GM21717 (cell line): Measurements from ENCODE around the gene RIOK2.
A peak's percentile ranks its signal among the peaks of the same experiment; 100 is the strongest.
"Not testable (repeated sequence)": the region's sequence is repeated elsewhere in the genome, so short reads cannot be mapped to it uniquely, and the experiment has no call there.

ENCODE experiments used
- ATAC-seq: cut with Tn5 transposase; IDR thresholded peaks from one replicate; pipeline ENCODE4 v1.9.1; 2021; ENCODE audit warnings: mild to moderate bottlenecking, moderate library complexity; ENCODE audit not compliant: unreplicated experiment

RIOK2 gene

DNA sequence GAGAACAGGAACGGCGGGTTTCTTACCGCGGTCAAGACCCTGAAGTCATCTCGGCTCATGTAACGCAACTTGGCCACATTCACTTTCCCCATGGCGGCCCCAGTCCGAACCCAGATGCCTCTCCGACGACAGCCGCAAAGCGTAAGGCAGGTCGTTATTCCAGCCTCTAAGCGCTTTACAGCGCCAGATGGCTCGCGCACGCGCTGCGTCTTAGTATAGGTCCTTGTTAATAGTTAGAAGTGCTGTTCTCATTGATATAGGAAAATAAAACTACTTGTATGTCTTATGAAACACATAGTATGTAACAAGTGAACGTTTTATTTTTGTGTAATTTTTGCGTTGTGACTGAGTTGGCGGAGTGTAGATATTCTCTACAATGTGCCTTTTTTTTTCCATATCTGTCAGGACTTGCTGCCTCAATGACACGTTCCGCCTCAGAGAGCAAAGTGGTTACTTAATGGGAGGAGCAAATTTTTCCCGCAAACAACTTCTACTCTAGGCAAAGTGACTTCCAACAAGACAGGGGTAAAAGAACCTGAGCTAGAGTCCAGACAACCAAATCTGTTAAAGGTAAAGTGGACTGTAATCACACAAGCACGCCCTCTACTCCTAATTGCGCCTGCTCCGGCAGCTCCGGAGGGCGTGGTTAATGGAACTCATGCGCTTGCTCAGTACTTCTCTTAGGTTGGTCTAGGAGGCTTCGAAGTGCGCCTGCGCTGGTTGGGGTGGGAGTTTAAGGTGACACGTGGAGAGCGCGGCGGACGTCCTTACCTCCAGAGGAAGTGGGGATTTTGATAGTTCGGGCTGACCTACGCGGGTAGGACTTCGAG lies at the start of gene RIOK2:
RIOK2 (minus strand) TSS at position 148 of the 830 bp plus-strand sequence; CDS start at position 92, 56 bp downstream.
- ATAC-seq = peak; percentile 91

DNA sequence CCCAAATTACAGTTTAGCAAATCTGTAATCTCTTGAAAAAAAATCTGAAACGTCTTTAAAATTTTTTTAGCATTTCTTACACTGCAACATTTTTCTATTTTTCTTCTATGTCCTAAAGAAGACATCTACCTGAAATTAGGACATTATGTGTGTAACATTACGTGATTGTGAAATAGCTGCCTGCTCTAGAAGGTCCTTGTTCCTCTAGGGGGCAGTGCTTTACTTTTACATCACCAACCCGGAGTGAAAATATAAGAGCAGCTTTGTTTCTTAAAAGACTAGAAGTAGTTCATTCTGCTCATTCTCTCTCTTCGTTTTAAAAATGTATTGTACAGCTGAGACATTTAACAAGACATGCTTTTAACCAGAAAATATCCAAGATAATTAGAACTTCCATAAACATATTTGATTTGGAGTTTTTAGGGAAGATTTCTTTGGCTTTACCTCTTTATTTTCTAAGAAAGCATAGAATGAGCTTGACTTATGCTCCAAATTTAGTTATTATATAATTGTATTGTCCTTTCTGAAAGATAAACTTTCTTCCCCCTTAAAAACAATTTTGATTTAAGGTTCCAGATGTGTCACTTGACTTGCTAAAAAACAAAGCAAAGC lies 48.1 kb upstream of the RIOK2 start:
- peak; percentile 98 for ATAC-seq

DNA sequence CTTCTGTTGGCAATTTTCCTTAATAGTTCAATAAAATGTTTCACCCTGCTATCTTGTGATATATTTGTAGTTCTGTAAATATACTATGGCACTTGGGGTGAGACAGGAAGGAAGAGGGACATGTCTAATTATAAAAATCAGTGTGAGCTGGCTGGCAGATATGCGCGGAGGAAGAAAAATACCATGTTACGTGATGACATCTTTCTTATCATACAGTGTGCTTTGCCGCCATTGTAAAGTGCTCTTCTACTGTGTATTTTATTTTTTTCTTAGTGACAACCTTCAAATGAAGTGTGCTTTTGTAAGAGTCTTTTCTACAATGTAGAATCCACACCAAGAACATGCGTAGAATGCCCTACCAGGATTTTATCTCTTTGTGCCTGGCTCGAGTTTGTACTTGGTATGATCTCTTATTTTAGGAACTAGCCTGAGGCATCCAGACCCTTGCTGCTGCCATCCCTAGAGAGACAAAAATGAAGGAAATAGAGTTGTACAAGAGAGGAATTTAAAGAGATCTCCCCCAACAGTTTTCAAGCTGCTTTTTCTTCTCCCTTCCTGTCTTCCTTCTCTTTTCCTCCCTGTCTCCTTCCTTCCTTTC lies 46.7 kb upstream of the RIOK2 start:
- ATAC-seq = no peak

GRCh38 chr5:97229196-97229595 lies 46.1 kb upstream of the RIOK2 start:
- no peak for ATAC-seq

DNA sequence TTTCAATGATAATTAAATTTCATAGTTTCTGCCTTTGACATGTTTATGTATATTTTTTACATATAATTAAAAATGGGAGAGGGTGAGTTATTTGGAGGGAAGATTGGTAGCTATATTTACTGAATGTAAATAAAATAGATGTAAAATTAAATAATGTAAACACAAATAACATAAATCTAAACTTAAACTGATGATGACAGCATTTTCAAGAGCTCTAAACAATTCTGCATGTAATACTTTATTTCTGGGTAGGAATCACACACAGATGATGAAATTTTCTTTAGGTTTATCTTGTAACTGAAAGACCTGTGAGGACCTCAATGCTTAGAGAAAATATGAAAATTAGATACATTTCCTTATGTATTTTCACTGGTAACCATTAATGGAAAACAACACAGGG lies 42.2 kb upstream of the RIOK2 start:
- ATAC-seq = no peak

DNA sequence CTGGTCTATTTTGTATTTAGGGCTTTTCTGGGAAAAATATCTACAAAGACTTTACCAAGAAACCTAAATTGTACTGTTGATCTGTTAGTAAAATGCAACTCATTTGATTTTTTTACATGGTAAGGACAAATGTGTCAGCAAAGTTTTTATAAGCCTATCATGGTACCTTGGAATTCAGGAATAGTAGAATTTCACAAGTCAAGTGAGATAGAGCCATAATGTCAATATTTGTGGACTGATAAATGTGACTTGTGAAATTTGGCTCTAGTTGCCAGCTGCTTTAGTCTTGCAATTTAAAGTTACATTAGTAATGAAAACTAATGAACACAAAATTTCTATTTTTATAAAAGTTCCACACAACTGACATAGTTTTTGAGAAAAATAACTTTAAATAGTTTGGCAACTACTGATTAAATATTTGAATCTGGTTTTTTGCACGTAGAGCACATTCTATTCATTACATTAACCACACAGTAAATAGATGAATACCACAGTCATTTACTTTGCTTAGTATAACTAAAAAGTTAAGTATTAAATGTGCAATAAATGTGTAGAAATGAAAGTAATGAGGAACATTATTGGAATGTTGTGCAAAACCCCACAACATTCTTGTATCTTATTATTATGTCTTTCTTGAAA lies 41.2 kb upstream of the RIOK2 start:
- ATAC-seq = no peak

- no peak for ATAC-seq
These were observed 40.5 kb upstream of the RIOK2 start for GRCh38 chr5:97223596-97223995.

- ATAC-seq = no peak
These were observed 26.3 kb upstream of the RIOK2 start for GRCh38 chr5:97209343-97209742.

DNA sequence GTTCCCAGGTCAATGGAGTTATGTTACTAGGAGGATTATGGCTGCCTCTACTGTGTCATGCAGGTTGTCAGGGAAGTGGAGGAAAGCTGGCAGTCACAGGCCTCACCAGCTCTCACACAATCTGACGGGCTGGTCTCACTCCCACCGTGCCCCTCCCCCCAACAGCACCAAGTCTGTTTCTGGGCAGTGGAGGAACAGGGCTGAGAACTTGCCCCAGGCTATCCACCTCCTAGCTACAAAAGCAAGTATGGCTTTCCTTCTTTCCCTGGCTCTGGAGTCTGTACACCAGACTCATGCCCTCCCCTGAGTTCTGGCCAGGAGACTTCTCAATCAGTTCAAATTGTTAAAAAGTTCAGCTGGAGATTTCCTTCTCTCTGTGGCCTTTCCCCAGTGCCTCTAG lies 25.7 kb upstream of the RIOK2 start:
- ATAC-seq = no peak

DNA sequence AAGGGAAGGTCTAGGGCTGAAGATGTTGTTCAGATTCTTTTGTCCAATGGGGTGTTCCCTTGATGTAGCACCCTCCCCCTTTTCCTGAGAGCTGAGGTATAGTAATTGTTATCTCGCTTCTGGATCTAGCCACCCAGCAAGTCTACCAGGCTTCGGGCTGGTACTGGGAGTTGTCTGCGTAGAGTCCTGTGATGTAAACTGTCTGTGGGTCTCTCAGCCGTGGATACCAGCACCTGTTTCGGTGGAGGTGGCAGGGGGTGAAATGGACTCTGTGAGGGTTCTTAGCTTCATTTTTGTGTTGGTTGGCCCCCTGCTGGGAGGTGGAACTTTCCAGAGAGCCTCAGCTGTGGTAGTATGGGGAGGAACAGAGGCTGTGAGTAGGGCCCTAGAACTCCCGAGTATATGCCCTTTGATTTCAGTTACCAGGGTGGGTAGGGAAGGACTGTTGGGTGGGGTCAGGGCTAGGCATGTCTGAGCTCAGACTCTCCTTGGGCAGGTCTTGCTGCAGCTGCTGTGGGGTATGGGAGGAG lies 25.2 kb upstream of the RIOK2 start:
- ATAC-seq = no peak

DNA sequence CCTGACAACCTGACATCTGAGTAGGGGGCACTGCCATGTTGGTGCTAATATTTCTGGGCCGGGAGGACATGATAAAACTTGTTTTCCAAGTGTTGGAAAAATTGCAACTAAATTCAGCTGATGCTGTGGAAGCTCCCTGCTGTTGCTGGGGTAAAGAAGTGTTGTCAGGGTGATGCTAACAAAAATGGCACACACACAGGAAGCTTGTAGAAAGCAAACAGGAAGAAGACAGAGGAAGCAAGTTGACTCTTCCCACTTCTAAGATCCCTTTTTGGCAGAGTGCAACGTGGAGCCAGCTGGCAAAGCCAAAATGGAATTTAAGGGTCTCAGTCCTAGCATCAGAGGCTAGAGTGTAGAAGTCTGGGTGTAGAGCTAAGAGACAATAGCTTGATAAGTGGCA lies 11.3 kb upstream of the RIOK2 start:
- no peak for ATAC-seq

DNA sequence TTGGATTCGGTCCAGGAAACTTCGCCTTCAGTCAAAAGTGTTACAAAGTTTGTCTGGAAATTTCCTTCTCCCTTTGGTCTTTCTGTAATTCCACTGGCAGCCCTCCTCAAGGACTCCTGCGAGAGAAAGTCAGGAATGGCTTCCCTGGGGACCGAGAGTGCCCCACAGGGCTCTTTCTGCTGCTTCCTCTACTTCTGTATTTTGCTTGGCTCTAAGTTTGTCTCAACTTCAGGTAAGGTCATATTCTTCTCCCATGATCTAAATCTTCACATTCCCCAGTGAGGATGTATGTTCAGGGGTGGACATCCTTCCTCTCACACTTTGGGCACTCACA lies 10.3 kb upstream of the RIOK2 start:
- ATAC-seq = no peak

GRCh38 chr5:97192580-97193354 lies 9.7 kb upstream of the RIOK2 start:
- peak; percentile 79 for ATAC-seq

GRCh38 chr5:97191893-97192292 lies 8.8 kb upstream of the RIOK2 start:
- ATAC-seq = no peak

DNA sequence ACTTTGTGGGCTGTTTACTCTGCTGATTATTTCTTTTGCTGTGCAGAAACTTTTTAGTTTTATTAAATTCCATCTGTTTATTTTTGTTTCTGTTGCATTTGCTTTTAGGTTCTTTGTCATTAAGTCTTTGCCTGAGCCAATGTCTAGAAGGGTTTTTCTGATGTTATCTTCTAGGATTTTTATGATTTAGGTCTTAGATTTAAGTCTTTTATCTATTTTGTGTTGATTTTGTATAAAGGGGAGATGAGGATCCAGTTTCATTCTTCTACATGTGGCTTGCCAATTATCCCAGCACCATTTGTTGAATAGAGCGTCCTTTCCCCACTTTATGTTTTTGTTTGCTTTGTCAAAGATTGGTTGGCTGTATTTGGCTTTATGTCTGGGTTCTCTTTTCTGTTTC lies 6.5 kb upstream of the RIOK2 start:
- ATAC-seq = not testable (repeated sequence)

GRCh38 chr5:97183930-97184213 lies 825 bp upstream of the RIOK2 start:
- ATAC-seq = no peak

DNA sequence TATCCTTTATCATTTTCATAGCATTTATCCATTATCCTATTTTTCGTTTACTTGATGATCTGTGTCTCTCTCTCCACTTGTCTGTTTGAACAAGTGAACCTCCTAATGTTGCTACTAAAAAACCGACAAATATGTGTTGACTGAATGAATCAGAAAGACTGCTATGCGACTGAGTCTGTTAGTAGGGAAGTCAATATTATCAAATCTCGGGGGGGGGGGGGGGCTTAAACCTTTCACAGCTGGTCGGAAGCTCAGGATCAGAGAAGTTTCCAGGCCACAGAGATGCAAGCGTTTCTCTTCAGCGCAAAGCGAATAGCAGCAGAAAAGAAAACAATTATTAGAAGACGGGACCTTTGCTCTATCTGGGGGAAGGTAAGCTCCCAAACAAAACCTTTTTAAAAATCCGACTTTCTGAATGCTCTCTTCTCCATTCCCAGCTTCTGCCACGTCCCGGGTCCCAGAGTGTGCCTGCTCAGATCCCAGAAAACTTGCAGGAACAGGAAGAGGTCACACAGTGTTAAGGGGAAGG lies 412 bp downstream of the RIOK2 start:
- ATAC-seq = no peak

GRCh38 chr5:97181856-97182545 lies 1.0 kb downstream of the RIOK2 start:
- ATAC-seq = no peak

GRCh38 chr5:97179457-97179856 lies 3.6 kb downstream of the RIOK2 start:
- not testable (repeated sequence) for ATAC-seq

DNA sequence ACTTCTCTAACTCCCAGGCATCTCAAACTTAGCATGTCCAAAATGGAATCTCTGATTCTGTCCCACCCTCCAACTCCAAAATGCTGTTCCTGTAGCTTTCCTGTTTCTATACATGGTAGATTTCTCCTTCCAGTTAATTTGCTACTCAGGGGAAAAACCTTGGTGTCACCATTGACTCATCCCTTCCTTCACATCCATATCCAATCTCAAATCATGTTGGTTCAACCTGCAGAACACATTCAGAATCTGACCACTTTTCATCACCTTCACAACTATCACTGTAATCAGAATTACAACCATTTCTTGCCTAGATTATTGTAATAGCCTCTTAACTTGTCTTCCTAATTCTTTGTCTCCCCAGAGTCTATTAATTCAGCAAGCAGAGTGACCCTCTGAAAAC lies 10.8 kb downstream of the RIOK2 start:
- no peak for ATAC-seq
